GM18909 (cell line): ENCODE data around the gene CDYL2.
A peak's percentile ranks its signal among the peaks of the same experiment; 100 is the strongest.

Source experiments
- ATAC-seq: cut with Tn5 transposase; IDR thresholded peaks from one replicate; pipeline ENCODE4 v1.9.1; 2021; ENCODE audit warnings: mild to moderate bottlenecking; ENCODE audit not compliant: unreplicated experiment, poor library complexity

CDYL2 gene

GRCh38 chr16:80640316-80640715 lies 164.1 kb downstream of the CDYL2 start:
- ATAC-seq, result no peak

- no peak for ATAC-seq
Observed at GRCh38 chr16:80639636-80640035, 164.8 kb downstream of the CDYL2 start.

DNA sequence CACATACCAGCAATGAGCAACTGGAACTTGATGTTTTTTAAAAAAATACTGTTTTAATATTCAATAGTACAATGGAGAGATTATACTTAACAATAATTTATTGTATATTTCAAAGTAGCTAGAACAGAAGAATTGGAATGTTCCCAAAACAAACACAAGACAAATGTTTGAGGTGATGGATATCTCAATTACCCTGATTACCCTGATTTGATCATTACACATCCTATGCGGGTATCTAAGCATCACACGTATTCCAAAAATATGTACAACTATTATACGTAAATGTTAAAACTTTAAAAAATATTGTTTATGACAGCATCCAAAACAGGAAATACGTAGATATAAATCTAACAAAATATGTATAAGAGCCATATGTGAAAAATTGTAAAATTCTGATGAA lies 166.8 kb downstream of the CDYL2 start:
- ATAC-seq, result no peak

GRCh38 chr16:80631581-80631980 lies 172.8 kb downstream of the CDYL2 start:
- no peak for ATAC-seq

DNA sequence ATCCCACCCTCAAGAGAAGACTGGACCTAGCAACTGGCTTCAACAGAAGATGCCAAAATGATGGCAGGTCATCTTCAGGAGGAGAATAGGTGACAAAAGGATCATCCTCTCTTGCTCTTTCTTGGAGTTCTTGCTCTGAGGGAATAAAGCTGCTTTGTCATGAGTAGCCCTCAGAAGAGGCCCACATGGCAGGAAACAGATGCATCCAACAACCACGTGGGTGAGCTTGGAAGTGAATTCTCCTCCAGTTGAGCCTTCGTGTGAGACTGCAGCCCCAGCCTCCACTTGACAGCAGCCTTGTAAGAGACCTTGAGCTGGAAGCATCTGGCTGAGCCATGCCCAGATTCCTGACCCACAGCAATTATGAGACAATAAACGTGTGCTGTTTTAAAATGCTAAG lies 176.1 kb downstream of the CDYL2 start:
- ATAC-seq, result no peak

GRCh38 chr16:80627108-80627507 lies 177.3 kb downstream of the CDYL2 start:
- peak; percentile 91 for ATAC-seq

DNA sequence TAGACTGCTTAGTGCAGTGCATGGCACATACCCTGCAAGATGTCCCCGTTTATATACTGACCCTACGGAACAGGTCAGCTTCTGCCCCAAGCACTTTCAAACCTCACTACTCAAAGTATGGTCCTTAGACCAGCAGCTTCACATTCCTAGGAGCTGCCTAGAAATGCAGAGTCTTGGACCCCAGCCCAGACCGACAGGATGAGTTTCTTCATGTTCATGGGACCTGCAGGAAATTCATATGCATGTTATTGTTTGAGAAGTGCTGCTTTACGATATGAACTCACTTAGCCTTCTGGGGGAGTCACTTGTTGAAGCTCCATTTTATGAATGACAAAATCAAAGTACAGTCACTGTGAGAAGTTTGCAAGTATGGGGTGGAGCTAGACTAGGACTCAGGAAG lies 181.0 kb downstream of the CDYL2 start:
- ATAC-seq, result no peak

DNA sequence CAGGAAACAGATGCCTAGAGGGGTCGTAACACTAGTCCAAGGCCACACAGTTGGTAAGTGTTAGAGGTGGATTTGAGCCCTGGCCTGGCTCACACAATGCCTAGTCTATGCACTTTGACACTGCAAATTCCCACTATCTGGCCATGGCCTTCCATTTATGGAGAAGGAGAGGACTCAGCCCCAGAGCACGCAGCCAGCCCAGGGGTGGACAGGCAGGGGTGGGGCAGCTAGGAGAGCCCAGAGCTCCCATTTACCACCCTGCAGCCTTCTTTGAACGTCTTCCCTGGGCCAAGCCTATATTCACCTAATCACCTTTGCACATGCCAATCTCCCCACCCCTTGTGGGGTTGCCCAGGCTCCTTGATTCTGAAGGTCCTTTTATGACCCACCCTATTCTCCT lies 182.4 kb downstream of the CDYL2 start:
- no peak for ATAC-seq

DNA sequence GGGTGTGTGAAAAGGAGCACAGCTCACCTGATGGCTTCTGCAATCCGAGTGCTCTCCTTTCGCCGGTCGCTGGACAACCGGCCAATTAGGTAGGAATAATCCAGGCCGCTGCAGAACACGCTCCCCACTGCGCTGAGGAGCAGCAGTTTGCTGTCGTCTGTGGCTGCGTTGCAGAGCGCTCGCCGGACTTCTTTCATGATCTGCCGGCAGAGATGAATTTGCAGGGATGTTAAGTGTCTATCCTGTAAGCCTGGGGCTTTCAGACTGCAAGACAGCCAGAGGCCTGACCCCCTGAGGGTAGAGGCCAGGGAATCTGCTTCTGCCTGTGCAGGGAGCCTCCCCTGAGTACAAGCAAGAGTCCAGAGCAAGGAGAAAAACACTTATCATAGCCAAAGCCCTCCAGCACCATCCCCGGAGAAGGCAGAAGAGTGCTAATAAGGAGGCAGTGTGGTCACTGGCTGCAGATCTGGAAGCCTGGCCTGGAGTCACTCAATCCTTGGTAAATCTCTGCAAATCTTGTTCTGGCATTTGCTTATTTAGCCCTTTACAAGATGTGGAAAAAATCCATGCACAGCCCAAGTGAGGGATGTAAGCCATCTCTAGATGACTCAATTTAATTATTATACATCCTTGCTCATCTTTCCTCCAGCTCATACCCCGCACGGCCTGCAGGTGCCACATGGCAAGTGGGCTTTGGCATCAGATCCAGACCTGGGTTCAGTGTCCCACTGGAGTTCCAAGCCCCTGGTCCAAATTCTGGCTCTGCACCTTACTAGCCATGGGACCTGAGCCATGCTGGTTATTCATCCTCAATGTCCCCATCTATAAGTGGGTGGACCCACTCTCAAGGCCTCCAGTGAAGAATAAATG lies 183.4 kb downstream of the CDYL2 start:
- no peak for ATAC-seq

DNA sequence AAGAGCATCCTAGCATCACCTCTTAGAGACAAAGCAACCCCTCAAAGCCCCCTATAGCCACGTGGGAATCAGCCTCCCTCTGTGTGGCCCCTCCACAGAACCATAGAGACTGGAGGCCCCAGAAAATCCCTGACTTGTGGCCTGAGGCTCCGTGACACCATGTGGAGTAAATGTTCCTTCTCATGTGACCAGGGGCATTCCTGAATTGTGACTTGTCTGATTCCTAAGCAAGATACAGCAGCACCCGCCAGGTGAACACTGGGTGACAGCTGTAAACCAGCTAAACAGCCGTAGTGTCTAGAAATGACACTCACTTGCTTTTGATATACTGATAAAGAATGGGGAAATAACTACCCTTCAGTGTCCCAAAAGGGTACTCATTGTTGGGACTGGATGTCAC lies 184.6 kb downstream of the CDYL2 start:
- no peak for ATAC-seq

- ATAC-seq, result no peak
Observed at GRCh38 chr16:80618862-80619648, 185.3 kb downstream of the CDYL2 start.

DNA sequence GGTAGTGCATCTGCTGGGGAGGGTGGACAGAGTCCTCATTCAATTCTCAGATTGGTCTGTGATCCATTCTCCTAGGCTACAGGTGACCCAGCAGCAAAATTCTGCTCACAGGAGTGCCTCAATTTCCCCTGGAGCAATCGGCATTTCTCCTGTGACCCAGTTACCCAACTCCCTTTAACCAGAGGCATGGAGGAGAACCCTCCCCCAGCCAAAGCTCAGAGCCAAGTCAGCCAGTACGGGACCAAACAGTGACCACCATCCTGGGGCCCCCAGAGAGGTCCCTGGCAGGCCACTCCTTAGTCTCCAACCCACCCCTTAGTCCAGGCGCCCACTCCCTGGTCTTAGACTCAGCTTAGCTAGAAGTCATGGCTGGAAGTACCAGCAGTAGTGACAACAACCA lies 188.0 kb downstream of the CDYL2 start:
- no peak for ATAC-seq

DNA sequence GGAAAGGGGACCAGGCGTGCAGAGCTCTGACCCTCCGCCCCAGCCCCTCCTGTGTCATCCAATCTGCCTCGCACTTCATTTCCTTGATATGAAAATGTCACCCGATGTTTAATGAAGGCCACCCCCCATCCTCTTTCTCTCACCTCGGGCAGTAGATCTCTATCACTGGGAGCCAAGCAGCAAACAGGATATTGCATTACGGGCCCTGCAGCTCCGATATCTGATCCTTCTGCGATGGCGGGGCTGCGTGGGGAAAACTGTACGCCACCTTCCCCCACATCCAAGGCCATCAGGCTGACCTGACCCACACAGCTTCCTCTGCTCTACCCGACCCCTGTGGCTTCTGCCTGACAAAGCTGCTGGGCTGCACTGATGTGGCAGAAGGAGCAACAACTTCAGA lies 188.7 kb downstream of the CDYL2 start:
- no peak for ATAC-seq

DNA sequence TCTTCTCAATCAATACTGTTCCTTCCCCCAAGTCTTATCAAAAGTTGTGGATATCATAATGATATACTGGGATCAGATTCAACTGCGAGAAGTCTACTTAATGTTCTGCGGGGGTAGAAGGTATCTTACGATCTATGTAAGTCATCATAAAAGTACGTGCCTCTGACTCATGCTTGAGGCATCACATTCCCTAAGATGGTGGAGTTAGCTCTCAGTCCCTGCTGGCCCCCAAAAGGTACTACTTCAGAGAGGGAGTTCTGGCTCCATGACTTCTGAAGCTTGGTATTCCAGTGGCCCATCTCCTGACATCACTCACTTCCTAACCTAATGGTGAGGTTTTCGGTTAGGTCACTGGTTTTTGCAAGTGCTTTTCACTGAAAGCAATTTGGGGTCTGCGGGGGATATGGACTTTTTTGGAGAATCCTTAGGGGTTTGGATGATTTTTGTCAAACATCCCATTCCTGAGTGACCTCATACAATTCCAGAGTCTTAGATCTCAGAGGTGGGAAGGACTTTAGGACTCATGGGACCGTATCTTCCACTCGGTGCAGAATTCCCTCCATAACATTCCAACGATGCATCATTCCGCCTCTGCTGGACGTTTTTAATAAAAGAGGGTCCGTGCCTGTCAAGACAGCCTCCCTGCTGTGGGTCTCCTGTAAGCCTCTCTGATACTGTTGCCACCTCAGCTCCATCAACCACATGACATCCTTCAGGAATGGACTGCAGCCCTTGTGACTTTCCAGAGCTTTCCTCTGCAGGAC lies 189.3 kb downstream of the CDYL2 start:
- no peak for ATAC-seq

GRCh38 chr16:80612461-80613017 lies 191.9 kb downstream of the CDYL2 start:
- ATAC-seq, result no peak

GRCh38 chr16:80611930-80612327 lies 192.5 kb downstream of the CDYL2 start:
- no peak for ATAC-seq

GRCh38 chr16:80611171-80611929 lies 193.0 kb downstream of the CDYL2 start:
- no peak for ATAC-seq

DNA sequence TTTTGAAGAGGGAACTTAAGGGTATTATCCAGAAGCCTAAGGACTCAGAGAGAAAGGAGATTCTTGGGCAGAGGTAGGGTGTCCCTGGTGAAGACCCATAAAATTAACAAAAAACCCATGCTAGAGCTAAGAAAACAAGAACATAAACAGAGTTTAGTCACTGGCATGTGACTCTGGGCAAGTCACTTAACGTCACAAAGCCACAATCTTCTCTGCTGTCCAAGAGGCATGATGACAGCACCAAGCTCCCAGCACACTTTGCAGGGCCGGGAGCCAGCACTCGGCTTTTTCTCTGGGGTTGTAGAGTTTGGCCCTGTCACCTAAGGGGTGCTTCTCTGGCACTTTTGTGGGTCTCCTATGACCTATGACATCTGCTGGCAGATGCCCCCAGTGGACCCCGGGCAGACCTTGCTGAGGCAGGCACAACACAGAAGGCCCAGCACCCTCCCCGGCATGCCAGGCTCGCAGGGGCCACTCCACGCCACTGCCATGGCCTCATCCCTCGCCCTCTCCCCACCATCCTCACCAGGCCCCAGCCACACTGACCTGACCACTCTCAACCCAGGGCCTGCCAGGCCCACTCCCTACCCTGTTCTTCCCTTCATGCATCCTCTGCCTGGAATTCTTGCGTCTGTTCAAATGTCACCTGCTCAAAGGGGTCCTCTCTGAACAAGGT lies 193.8 kb downstream of the CDYL2 start:
- ATAC-seq, result no peak

GRCh38 chr16:80608946-80609345 lies 195.5 kb downstream of the CDYL2 start:
- no peak for ATAC-seq
